HEK293 (cell line): Measurements from ENCODE around the gene KYAT1.

ENCODE experiments used
- CTCF ChIA-PET: fragments of 350-600 bp; formaldehyde crosslinking; extraction: SDS; loops from one replicate; lab custom pipeline; 2021; ENCODE audit warnings: antibody characterized with exemption; lab: Yijun Ruan, JAX
- POLR2A ChIA-PET: fragments of 300-600 bp; formaldehyde crosslinking; extraction: SDS; loops from one replicate; lab custom pipeline; 2020; ENCODE audit warnings: antibody characterized with exemption, inconsistent platforms; lab: Yijun Ruan, JAX
- H3K27ac ChIP-seq: fragments of 200-500 bp; sonication (Bioruptor generic); 2 replicates; pipeline ENCODE4 v1.5.1; 2014; ENCODE audit warnings: low read depth, low read length, control low read depth, inconsistent platforms; ENCODE audit errors: extremely low read depth
- H3K36me3 ChIP-seq, 2 experiments: fragments of 200-500 bp in 1 of 2; sonication (Bioruptor generic) in 1 of 2; 1 replicate in 1 of 2; 2 replicates in 1 of 2; pipeline ENCODE4 v1.5.1; 2014 to 2017; ENCODE audit warnings: inconsistent platforms in 2 of 2, low read length in 2 of 2; ENCODE audit not compliant: control insufficient read depth in 2 of 2, insufficient read depth in 1 of 2
- H3K4me1 ChIP-seq: fragments of 200-500 bp; sonication (Bioruptor generic); 2 replicates; pipeline ENCODE4 v1.5.1; 2014; ENCODE audit warnings: mild to moderate bottlenecking, low read length, inconsistent platforms; ENCODE audit not compliant: control insufficient read depth, insufficient read depth
- H3K4me3 ChIP-seq: 2 replicates; pipeline ENCODE4 v1.5.1; 2011; ENCODE audit warnings: low read depth, mild to moderate bottlenecking, control low read depth, low read length, moderate library complexity
- H3K9me3 ChIP-seq: fragments of 200-500 bp; sonication (Bioruptor generic); 2 replicates; pipeline ENCODE4 v1.5.1; 2014; ENCODE audit warnings: low read depth, low read length, inconsistent platforms; ENCODE audit not compliant: control insufficient read depth, insufficient read depth
- CTCF ChIP-seq: fragments of 450-650 bp; formaldehyde crosslinking; IDR thresholded peaks from 2 replicates; pipeline ENCODE4 v1.5.1; 2016; ENCODE audit warnings: missing biosample characterization, missing genetic modification characterization
- HOXC10 ChIP-seq: sonication (generic); formaldehyde crosslinking; IDR thresholded peaks from 2 replicates; pipeline ENCODE4 v1.8.1; 2023; ENCODE audit warnings: mild to moderate bottlenecking, missing genetic modification reagents
- KLF16 ChIP-seq: fragments of 450-650 bp; formaldehyde crosslinking; IDR thresholded peaks from 2 replicates; pipeline ENCODE4 v1.5.1; 2017; ENCODE audit warnings: missing biosample characterization, missing genetic modification characterization
- KLF8 ChIP-seq: fragments of 450-650 bp; formaldehyde crosslinking; IDR thresholded peaks from 2 replicates; pipeline ENCODE4 v1.5.1; 2016; ENCODE audit warnings: missing biosample characterization, missing genetic modification characterization
- PATZ1 ChIP-seq: fragments of 450-650 bp; formaldehyde crosslinking; IDR thresholded peaks from 2 replicates; pipeline ENCODE4 v1.5.1; 2016; ENCODE audit warnings: missing biosample characterization, missing genetic modification characterization
- PRDM1 ChIP-seq: fragments of 450-650 bp; formaldehyde crosslinking; IDR thresholded peaks from 2 replicates; pipeline ENCODE4; 2016; ENCODE audit warnings: missing biosample characterization, missing genetic modification characterization
- PRDM2 ChIP-seq: fragments of 450-650 bp; formaldehyde crosslinking; IDR thresholded peaks from 2 replicates; pipeline ENCODE4 v1.5.1; 2016; ENCODE audit warnings: missing biosample characterization, missing genetic modification characterization, borderline replicate concordance
- SP7 ChIP-seq: fragments of 450-650 bp; formaldehyde crosslinking; IDR thresholded peaks from 2 replicates; pipeline ENCODE4 v1.5.1; 2016; ENCODE audit warnings: missing biosample characterization, missing genetic modification characterization
- TRIM28 ChIP-seq: IDR thresholded peaks from 2 replicates; pipeline ENCODE4 v1.6.1; 2011; ENCODE audit warnings: low read length, control low read depth, borderline replicate concordance
- ZIC2 ChIP-seq: fragments of 450-650 bp; formaldehyde crosslinking; IDR thresholded peaks from 2 replicates; pipeline ENCODE4 v1.5.1; 2016; ENCODE audit warnings: missing biosample characterization, missing genetic modification characterization
- ZNF2 ChIP-seq: fragments of 450-650 bp; formaldehyde crosslinking; IDR thresholded peaks from 2 replicates; pipeline ENCODE4 v1.5.1; 2016; ENCODE audit warnings: missing biosample characterization, missing genetic modification characterization
- ZNF280D ChIP-seq: fragments of 450-650 bp; formaldehyde crosslinking; IDR thresholded peaks from 2 replicates; pipeline ENCODE4 v1.5.1; 2016; ENCODE audit warnings: missing biosample characterization, missing genetic modification characterization
- ZNF423 ChIP-seq: fragments of 450-650 bp; formaldehyde crosslinking; IDR thresholded peaks from 2 replicates; pipeline ENCODE4 v1.5.1; 2016; ENCODE audit warnings: missing biosample characterization, missing genetic modification characterization
- ZNF514 ChIP-seq: fragments of 450-650 bp; formaldehyde crosslinking; IDR thresholded peaks from 2 replicates; pipeline ENCODE4 v1.5.1; 2016; ENCODE audit warnings: missing biosample characterization, missing genetic modification characterization
- ZNF561 ChIP-seq: fragments of 450-650 bp; IDR thresholded peaks from 2 replicates; pipeline ENCODE4 v1.5.1; 2018; ENCODE audit warnings: missing biosample characterization, missing genetic modification characterization, borderline replicate concordance
- ZNF596 ChIP-seq: fragments of 450-650 bp; IDR thresholded peaks from 2 replicates; pipeline ENCODE4 v1.5.0; 2018; ENCODE audit warnings: missing biosample characterization, mild to moderate bottlenecking, missing genetic modification characterization, moderate library complexity
- ZNF621 ChIP-seq: fragments of 450-650 bp; formaldehyde crosslinking; IDR thresholded peaks from 2 replicates; pipeline ENCODE4 v1.5.1; 2017; ENCODE audit warnings: missing biosample characterization, missing genetic modification characterization
- ZNF792 ChIP-seq: fragments of 450-650 bp; formaldehyde crosslinking; IDR thresholded peaks from 2 replicates; pipeline ENCODE4 v1.5.1; 2016; ENCODE audit warnings: missing biosample characterization, missing genetic modification characterization

KYAT1 gene

GRCh38 chr9:128863647-128864046 lies 18.1 kb downstream of the KYAT1 start (continued):
- TF ChIP-seq PRDM2 (tag by site-specific recombination) (no peak), PATZ1 (peak; percentile 50), ZNF280D (tag by site-specific recombination) (no peak), KLF8 (tag by site-specific recombination) (no peak), CTCF (tag by site-specific recombination) (peak; percentile 88), TRIM28 (no peak), ZNF2 (tag by site-specific recombination) (peak; percentile 31; the same call in 1 of the 2 replicates), SP7 (tag by site-specific recombination) (no peak), ZNF514 (tag by site-specific recombination) (no peak)

GRCh38 chr9:128862401-128862851 lies 19.3 kb downstream of the KYAT1 start:
- H3K9me3 ChIP-seq: no peaks in the 10 kb centered on the region
- no peak for TF ChIP-seq HOXC10 (CRISPR knock-in tag)
- TF ChIP-seq ZNF561: no peak
- no peak for TF ChIP-seq PRDM1 (tag by site-specific recombination)
- TF ChIP-seq ZNF423: no peak
- TF ChIP-seq ZNF792: no peak
- TF ChIP-seq ZIC2 (tag by site-specific recombination): no peak
- no peak for TF ChIP-seq KLF16 (tag by site-specific recombination)
- TF ChIP-seq ZNF596 (tag by site-specific recombination): no peak
- no peak for TF ChIP-seq ZNF621 (tag by site-specific recombination)
- H3K27ac ChIP-seq: no peak overlapping the region
- ChIA-PET CTCF (interaction anchor here (0.6 to 6.2 kb wide), 7 partner anchors 10 to 763 kb away, joined by 3 to 94 read pairs (median 8); partner anchors contain the start of genes KYAT1 and LRRC8A), POLR2A (no interaction called here)
- no peak overlapping the region for H3K4me3 ChIP-seq
- H3K4me1 ChIP-seq: no peaks in the 10 kb centered on the region; the same call in 1 of the 2 replicates
- no peaks in the 10 kb centered on the region for H3K36me3 ChIP-seq
